ENCODE measurements around the gene PARD3. TPM values are rescaled to one million over a fixed set of nuclear protein-coding genes. Genes with fewer than 3 reads are reported as not detected.
"Not testable (repeated sequence)": the region's sequence is repeated elsewhere in the genome, so short reads cannot be mapped to it uniquely, and the experiment has no call there.

Gene PARD3
- total RNA-seq, 1 donor from 2014 or later = 22.9 TPM

DNA sequence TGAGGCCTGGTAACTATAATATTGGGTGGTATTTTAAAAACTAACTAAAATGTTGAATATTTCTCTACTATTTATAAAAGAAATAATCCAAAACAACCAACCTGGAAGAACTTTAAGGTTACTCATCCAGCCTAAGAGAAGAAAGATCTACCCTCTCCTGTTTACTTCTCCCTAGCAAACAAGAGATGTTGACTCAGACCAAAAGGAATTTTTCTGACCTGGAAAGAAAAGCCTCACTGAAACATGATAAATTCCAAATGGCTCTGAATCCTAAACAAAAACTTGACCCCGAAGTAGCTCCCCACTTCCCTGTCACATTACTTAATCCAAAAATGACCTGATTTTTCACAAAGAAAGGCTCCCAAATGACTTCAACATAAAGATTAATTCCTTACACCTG lies 101.2 kb downstream of the PARD3 start:
- Mint-ChIP-seq H3K4me3 (ENCODE audit: unreplicated experiment) (no peak overlapping the region), H3K27me3 (ENCODE audit: unreplicated experiment) (peaks cover 4% of the 10 kb centered on the region), H3K27ac (ENCODE audit: unreplicated experiment) (no peak overlapping the region), H3K9me3 (ENCODE audit: unreplicated experiment) (peaks cover 2% of the 10 kb centered on the region), H3K4me1 (ENCODE audit: low read depth, unreplicated experiment) (peaks cover 6% of the 10 kb centered on the region), H3K36me3 (ENCODE audit: unreplicated experiment) (no peaks in the 10 kb centered on the region)
- TF ChIP-seq, protein P1, sequence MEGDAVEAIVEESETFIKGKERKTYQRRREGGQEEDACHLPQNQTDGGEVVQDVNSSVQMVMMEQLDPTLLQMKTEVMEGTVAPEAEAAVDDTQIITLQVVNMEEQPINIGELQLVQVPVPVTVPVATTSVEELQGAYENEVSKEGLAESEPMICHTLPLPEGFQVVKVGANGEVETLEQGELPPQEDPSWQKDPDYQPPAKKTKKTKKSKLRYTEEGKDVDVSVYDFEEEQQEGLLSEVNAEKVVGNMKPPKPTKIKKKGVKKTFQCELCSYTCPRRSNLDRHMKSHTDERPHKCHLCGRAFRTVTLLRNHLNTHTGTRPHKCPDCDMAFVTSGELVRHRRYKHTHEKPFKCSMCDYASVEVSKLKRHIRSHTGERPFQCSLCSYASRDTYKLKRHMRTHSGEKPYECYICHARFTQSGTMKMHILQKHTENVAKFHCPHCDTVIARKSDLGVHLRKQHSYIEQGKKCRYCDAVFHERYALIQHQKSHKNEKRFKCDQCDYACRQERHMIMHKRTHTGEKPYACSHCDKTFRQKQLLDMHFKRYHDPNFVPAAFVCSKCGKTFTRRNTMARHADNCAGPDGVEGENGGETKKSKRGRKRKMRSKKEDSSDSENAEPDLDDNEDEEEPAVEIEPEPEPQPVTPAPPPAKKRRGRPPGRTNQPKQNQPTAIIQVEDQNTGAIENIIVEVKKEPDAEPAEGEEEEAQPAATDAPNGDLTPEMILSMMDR (IDR thresholded peaks at IDR 0.05; ENCODE audit: partially characterized antibody, unreplicated experiment) = no peak
- no peak for DNase-seq

DNA sequence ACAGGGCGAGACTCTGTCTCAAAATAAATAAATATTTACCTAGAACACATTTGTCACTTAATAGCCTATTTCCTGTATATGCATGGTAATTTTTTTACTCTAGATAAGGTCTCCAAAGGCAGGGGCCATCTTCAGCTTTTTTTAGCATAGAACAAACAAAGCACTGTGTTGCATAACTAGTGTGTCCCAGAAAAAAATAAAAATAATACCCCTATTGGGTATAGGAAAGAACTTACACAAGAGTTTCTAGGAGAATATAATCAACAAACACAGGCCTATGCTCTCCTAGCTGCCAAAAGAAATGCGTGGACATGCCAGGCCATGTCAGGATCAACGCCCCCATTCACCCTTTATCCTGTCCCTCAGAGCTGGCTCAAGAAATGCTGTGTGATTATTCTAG lies 103.6 kb downstream of the PARD3 start:
- no peak overlapping the region for H3K4me3 Mint-ChIP-seq (ENCODE audit: unreplicated experiment)
- no peak overlapping the region for H3K27ac Mint-ChIP-seq (ENCODE audit: unreplicated experiment)
- H3K27me3 Mint-ChIP-seq (ENCODE audit: unreplicated experiment) = peaks cover 4% of the 10 kb centered on the region
- no peaks in the 10 kb centered on the region for H3K36me3 Mint-ChIP-seq (ENCODE audit: unreplicated experiment)
- H3K4me1 Mint-ChIP-seq (ENCODE audit: low read depth, unreplicated experiment) = peaks cover 13% of the 10 kb centered on the region
- TF ChIP-seq, protein P1 (IDR thresholded peaks at IDR 0.05; ENCODE audit: partially characterized antibody, unreplicated experiment) = no peak
- no peak for DNase-seq
- no peaks in the 10 kb centered on the region for H3K9me3 Mint-ChIP-seq (ENCODE audit: unreplicated experiment)

DNA sequence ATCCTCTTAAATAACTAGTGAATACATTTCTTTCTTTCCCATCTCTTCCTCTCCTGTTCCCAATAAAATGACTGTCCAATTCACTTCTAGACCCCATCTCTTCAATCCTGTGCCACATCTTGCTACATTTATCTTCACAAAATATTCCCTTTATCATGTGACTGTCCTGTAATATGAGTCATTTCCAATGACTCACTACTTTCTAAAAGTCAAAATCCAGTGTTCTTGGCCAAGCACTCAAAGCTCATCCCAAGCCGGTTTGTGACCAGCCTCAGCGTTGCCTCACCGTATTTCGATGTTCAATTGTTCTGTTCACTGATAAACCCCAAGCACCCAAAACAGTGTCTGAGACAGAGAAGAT lies 104.7 kb downstream of the PARD3 start:
- no peaks in the 10 kb centered on the region for H3K36me3 Mint-ChIP-seq (ENCODE audit: unreplicated experiment)
- H3K4me3 Mint-ChIP-seq (ENCODE audit: unreplicated experiment) = no peak overlapping the region
- H3K27ac Mint-ChIP-seq (ENCODE audit: unreplicated experiment) = no peak overlapping the region
- peaks cover under 1% of the 10 kb centered on the region for H3K27me3 Mint-ChIP-seq (ENCODE audit: unreplicated experiment)
- H3K9me3 Mint-ChIP-seq (ENCODE audit: unreplicated experiment) = no peaks in the 10 kb centered on the region
- peaks cover 8% of the 10 kb centered on the region for H3K4me1 Mint-ChIP-seq (ENCODE audit: low read depth, unreplicated experiment)
- no peak for DNase-seq
- TF ChIP-seq, protein P1 (IDR thresholded peaks at IDR 0.05; ENCODE audit: partially characterized antibody, unreplicated experiment) = no peak

DNA sequence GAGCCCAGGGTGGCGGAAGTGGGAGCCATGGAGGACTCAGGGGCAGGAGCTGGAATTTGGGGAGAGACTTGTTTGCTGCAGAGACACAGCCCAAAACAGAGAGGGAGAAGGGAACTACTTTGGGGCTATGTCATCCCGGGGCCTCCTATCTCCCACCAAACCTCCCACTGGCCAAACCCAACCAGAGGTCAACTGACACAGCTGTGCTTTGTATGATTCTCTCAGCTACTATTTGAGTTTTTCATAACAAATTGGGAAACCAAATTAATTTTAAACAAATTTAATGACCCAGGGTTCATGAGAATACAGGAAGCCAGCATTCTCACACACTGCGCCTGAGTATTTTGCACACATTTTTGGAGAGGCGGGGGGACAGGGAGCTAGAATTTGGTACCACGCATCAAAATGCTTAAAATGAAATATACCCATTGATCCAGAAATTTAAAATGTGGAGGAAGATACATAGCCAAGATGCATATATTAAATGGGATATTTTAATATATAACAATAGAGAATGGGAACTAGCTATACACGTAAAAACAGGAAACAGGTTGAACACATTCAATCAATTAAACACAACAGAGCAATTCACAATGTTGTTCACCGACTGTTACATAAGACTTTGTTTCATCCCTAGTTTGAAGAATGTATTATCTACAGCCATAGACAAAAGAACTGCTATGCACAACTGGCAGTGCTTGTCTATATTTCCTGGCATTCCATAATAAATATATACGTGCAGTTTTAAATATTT lies 105.3 kb downstream of the PARD3 start:
- H3K36me3 Mint-ChIP-seq (ENCODE audit: unreplicated experiment) = no peaks in the 10 kb centered on the region
- H3K4me1 Mint-ChIP-seq (ENCODE audit: low read depth, unreplicated experiment) = peaks cover 8% of the 10 kb centered on the region
- TF ChIP-seq, protein P1 (IDR thresholded peaks at IDR 0.05; ENCODE audit: partially characterized antibody, unreplicated experiment) = no peak
- H3K27me3 Mint-ChIP-seq (ENCODE audit: unreplicated experiment) = no peaks in the 10 kb centered on the region
- H3K4me3 Mint-ChIP-seq (ENCODE audit: unreplicated experiment) = no peak overlapping the region
- no peak for DNase-seq
- no peaks in the 10 kb centered on the region for H3K9me3 Mint-ChIP-seq (ENCODE audit: unreplicated experiment)
- no peak overlapping the region for H3K27ac Mint-ChIP-seq (ENCODE audit: unreplicated experiment)

DNA sequence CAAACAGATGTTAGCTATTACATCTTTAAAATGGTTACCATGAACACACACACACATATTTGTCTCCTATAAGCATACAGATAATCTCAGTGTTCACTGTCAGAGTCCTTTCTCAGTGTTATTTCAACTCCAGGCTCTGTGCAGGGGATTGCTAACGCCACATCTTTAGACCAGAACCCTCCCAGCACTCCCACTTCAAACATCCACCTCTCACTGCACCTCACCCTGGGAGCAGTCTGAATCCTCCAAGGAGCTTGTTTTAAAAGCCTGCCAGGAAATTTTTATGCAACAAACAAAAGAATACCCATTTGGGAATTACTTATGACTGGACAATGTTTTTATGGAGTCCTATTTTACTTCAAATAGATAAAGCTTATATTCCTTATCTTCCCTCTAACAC lies 107.4 kb downstream of the PARD3 start:
- Mint-ChIP-seq H3K9me3 (ENCODE audit: unreplicated experiment) (no peaks in the 10 kb centered on the region), H3K4me3 (ENCODE audit: unreplicated experiment) (no peak overlapping the region), H3K4me1 (ENCODE audit: low read depth, unreplicated experiment) (peaks cover 9% of the 10 kb centered on the region), H3K27me3 (ENCODE audit: unreplicated experiment) (no peaks in the 10 kb centered on the region), H3K27ac (ENCODE audit: unreplicated experiment) (no peak overlapping the region), H3K36me3 (ENCODE audit: unreplicated experiment) (no peaks in the 10 kb centered on the region)
- TF ChIP-seq, protein P1 (IDR thresholded peaks at IDR 0.05; ENCODE audit: partially characterized antibody, unreplicated experiment) = no peak
- DNase-seq = no peak

DNA sequence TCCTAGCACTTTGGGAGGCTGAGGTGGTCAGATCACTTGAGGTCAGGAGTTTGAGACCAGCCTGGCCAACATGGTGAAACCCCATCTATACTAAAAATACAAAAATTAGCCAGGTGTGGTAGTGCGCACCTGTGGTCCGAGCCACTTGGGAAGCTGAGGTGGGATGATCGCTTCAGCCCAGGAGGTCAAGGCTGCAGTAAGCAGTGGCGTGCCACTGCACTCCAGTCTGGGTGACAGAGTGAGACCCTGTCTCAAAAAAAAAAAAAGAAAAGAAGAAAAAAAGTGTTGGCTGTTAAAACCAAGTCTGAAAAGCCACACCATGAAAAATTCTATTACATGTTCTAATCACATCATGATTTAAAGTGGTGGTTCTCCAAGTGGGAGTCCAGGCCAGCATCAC lies 108.1 kb downstream of the PARD3 start:
- H3K4me1 Mint-ChIP-seq (ENCODE audit: low read depth, unreplicated experiment) = peaks cover 13% of the 10 kb centered on the region
- not testable (repeated sequence) for H3K36me3 Mint-ChIP-seq (ENCODE audit: unreplicated experiment); DNase-seq; H3K27ac Mint-ChIP-seq (ENCODE audit: unreplicated experiment); H3K9me3 Mint-ChIP-seq (ENCODE audit: unreplicated experiment); H3K27me3 Mint-ChIP-seq (ENCODE audit: unreplicated experiment); H3K4me3 Mint-ChIP-seq (ENCODE audit: unreplicated experiment)
